CD4-positive, alpha-beta T cell treated with Interleukin-10 for 1 hour (primary cell): Measurements from ENCODE around the gene IGFBP4.

Source experiments
- DNase-seq: peaks from one replicate; pipeline ENCODE4 v3.0.0-alpha.2; 2020

The IGFBP4 gene

DNA sequence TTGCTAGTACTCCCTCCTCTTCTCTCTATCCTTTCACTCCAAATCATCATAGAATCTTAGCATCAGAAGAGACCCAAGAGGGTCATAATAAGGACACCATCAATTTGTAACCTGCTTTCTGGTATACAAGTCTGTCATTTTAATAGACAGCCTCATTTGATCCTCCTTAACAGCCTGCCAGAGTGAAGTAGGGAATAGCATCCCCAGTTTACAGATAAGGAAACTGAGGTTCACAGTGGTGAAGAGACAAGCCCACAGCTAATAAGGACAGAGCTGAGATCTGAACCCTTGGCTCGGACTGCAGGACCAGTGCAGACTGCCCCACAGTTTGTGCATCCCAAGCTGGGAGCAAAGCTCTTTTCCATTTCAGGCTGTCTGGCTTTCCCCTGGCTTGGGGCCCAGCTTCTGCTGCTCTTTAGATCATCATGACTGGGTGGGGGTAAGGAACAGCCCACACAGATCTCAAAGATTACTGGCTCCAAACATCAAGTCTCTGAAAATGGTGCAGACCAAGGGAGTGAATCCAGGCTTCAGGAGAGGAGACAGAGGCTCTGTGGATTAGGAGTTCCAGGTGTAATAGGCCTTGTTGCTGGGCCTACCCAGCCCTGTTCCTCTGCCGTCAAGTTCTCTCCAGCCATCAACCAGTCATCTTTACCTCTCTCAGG lies 10.3 kb upstream of the IGFBP4 start:
- no peak for DNase-seq

DNA sequence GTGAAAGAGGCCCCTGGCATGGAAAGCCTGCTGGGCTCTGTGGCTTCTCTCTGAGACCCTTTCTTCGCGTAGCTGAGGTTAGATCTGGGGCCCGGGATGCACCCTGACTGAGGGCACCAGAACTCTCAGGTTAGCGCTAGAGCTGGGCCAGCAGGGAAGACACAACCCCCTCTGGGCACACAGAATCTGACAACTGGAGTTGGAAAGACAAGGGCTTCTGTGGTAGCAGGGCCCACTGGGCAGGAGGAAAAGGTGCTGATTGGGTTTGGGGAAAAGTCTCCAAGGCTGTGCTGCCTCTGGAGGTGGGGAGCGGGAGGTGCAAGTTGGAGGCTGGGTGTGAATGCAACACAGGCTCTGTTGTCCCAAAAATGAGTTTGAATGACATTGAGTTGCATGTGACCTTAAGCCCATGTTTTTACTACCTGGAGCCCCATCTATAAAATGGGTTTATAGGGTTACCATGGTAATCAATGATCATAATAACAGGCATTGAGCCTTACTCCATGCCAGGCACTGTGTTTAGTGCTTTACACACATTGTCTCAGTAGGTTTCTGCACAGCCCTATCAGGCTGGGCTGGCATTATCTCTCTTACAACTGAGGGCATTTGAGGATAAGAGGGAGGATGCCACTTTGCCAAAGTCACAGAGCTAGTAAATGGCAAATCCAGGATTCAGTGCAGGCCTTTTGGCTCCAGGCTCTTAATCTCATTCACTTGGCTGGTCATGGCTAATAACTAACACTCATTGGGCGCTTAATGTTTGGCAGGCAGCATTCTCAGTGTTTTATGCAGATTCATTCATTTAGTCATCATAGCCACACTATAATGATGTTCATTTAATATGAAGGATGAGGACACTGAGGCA lies 9.5 kb upstream of the IGFBP4 start:
- DNase-seq, result no peak

- DNase-seq, result no peak
Observed at GRCh38 chr17:40436636-40437035, 6.6 kb upstream of the IGFBP4 start.

- DNase-seq, result no peak
Observed at GRCh38 chr17:40437095-40437732, 6.0 kb upstream of the IGFBP4 start.

DNA sequence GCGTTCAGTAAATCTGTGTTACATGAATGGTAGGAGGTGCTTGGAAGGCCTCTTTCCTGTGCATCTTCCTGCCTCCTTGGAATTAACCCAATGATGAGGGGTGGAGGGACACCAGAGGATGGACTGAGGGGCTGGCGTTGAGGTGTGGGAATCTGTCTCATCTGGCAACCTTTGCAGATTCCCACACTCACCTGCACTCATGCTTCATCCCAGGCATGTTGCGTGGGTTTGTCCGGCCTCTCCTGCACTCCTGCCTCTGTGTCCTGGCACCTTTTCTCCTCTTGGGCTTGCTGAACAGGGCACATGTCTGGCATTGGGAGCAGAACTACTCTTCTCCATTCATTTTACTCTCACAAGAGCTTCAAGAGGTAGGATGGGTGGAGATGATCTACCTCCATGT lies 3.1 kb upstream of the IGFBP4 start:
- DNase-seq, result no peak

DNA sequence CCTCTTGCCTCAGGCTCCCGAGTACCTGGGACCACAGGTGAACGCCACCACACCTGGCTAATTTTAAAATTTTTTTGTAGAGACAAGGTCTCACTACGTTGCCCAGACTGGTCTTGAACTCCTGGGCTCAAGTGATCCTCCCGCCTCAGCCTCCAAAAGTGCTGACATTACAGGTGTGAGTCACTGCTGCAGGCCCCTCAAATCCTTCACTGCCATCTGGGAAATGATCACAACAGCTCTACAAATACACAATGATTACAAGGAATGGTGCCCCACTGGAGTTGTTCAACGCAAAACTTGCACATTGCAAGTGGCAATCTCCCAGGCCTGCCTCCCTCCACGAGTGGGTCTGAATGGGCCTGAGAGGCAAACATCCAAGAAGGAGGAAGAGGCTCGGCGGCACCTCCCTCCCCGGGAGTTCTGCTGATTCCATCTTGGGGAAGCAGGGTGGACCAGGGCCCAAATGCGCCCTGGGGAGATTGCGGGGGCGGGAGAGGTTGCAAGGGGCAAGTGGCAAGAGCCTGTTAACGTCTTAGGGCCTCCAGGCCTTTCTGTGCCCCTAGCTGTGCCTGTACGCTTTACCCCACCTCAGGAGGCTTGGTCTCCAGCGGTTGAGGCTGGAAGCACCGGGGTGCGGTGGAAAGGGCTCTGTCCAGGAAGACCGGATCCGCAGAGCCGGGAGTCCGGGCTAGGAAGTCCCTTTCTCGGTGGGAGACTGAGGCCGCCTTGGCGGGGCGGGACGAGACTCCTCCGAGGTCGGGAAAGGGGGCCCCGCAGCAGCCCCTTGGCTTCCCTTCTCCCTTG lies 656 bp upstream of the IGFBP4 start:
- DNase-seq, result no peak

DNA sequence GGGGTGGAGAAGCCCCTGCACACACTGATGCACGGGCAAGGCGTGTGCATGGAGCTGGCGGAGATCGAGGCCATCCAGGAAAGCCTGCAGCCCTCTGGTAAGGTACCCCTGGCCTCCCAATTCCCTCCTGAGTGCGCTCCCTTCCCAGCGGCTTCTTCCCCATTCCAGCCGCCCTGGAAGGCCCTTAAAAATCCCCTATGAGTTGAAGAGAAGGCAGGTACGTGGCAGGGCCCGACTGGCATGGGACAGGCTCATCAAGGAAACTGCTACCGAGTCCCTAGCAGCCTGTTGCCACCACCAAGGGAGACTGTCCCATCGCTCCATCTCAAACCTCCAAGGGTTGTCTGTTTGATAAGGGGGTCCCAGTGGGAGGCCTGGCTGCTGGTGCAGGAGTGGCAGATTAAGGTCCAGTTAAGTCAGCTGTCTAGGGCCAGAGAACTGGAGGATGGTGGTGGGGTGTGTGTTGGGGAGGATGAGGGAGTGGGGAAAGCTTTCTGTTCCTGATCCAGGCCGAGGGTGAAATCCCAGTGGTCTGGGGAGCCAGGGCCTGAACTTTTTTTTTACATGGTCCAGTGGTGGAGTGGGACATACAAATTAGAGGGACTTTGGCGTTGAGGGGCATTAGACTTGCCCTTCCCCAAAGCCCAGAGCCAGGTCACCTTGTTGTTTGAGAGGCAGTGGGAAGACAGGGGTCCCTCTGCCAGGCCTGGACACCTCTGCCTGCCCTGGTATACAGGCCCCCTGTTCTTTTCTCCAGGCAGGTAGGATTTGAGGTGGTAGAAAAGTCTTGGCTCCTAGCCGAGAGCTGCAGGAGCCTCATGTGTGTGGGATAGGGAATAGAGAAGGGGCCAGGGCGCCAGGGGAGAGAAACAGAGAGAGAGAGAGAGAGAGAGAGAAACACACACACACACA lies 994 bp downstream of the IGFBP4 start:
- DNase-seq, result no peak

- DNase-seq, result no peak
Observed at GRCh38 chr17:40445751-40446468, 2.7 kb downstream of the IGFBP4 start.

- no peak for DNase-seq
Observed at GRCh38 chr17:40447148-40447644, 3.9 kb downstream of the IGFBP4 start.

GRCh38 chr17:40447806-40448205 lies 4.6 kb downstream of the IGFBP4 start:
- no peak for DNase-seq

GRCh38 chr17:40448213-40448638 lies 5.0 kb downstream of the IGFBP4 start:
- DNase-seq, result no peak

- no peak for DNase-seq
Observed at GRCh38 chr17:40448639-40449261, 5.5 kb downstream of the IGFBP4 start.

DNA sequence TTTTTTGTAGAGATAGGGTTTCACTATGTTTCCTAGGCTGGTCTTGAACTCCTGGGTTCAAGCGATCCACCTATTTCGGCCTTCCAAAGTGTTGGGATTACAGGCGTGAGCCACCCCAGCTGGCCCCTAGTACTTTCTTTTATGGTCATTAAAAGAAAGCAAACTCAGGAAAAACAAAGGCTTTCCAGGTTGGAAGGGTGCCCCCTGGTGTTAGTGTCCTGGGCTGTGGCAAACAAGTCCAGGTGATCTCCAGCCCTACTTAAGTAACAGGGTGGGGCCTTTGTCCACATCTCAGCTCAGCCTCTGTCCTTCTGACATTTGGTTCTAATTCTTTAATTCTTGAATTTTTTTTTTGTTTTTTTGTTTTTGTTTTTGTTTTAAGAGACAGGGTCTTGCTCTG lies 6.9 kb downstream of the IGFBP4 start:
- DNase-seq, result peak; percentile 52

GRCh38 chr17:40451420-40451819 lies 8.2 kb downstream of the IGFBP4 start:
- DNase-seq, result no peak

GRCh38 chr17:40452216-40452787 lies 9.1 kb downstream of the IGFBP4 start:
- DNase-seq, result no peak

- no peak for DNase-seq
Observed at GRCh38 chr17:40452921-40453378, 9.7 kb downstream of the IGFBP4 start.

DNA sequence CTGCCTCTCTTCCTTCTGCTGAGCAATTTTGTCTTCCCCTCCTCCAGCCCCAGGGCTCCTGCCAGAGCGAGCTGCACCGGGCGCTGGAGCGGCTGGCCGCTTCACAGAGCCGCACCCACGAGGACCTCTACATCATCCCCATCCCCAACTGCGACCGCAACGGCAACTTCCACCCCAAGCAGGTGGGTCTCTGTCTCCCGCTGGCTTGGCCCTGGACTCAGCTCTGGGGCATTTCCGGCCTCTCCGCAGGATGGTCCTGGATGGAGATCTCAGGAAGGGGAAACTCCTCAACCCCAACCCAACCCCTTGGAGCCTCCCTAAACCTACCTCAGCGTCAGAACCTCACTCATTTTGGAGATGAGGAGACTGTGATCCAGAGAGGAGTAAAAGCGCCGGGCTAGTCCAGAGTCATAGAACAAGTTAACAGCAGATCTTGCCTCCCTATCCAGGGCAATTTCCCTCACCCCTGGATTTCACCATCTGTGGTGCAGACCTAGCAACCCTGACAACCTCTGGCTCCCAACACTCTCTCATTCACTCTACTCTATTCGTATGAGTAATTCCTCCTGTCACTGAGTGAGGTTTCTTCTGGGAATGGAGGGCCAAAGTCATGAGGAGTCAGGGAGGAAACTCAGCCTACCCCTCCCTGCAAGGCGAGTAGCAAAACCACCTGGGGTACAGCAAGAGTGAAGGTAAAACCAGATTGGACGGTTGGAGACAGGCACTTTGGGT lies 10.8 kb downstream of the IGFBP4 start:
- DNase-seq, result no peak

- no peak for DNase-seq
Observed at GRCh38 chr17:40454613-40454995, 11.4 kb downstream of the IGFBP4 start.

GRCh38 chr17:40456396-40456951 lies 13.2 kb downstream of the IGFBP4 start:
- DNase-seq, result no peak
